ENCODE measurements around the gene MKI67.

DNA sequence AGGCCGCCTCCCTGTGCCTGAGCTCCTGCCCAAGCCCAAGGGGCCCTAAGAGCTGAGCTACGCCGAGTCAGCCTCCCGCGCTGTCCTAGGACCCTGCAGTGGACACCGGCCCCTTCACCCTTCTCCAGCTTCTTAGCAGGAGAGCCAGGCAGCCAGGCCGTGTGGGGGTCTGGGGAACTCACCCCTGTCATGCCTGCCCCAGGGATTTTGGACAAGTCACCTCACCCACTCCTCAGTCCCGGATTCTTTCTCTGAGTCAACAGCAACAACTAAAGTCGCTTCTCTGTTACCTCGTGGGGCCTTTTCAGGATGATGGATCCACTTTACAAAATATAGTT lies 79.3 kb downstream of the MKI67 start:
- TF ChIP-seq EP300 (IDR thresholded peaks at IDR 0.05; ENCODE audit: borderline replicate concordance) (no peak), YY1 (IDR thresholded peaks at IDR 0.05; ENCODE audit: low read depth) (no peak), EGR1 (IDR thresholded peaks at IDR 0.05) (no peak), ZBTB7A (IDR thresholded peaks at IDR 0.05; ENCODE audit: low read depth) (no peak)

All from Ishikawa (cell line).